Measurements from ENCODE around the gene C4orf50. TPM values are rescaled to one million over a fixed set of nuclear protein-coding genes. Genes with fewer than 3 reads are reported as not detected.

The C4orf50 gene
- polyA plus RNA-seq, 1 donor from 2014 or later, result 1.6 TPM

- TF ChIP-seq REST (IDR thresholded peaks at IDR 0.05; ENCODE audit: borderline replicate concordance) (no peak), EP300 (conservative IDR thresholded peaks at IDR 0.05; ENCODE audit: poor library complexity, severe bottlenecking) (no peak), EZH2 (IDR thresholded peaks at IDR 0.05; ENCODE audit: borderline replicate concordance, insufficient read depth, low read length, poor library complexity, severe bottlenecking) (no peak), MXI1 (conservative IDR thresholded peaks at IDR 0.05; ENCODE audit: poor library complexity, severe bottlenecking) (no peak), CTCF (IDR thresholded peaks at IDR 0.05; ENCODE audit: poor library complexity, severe bottlenecking) (no peak)
Observed at GRCh38 chr4:6047130-6047673, 29.0 kb upstream of the C4orf50 start.

DNA sequence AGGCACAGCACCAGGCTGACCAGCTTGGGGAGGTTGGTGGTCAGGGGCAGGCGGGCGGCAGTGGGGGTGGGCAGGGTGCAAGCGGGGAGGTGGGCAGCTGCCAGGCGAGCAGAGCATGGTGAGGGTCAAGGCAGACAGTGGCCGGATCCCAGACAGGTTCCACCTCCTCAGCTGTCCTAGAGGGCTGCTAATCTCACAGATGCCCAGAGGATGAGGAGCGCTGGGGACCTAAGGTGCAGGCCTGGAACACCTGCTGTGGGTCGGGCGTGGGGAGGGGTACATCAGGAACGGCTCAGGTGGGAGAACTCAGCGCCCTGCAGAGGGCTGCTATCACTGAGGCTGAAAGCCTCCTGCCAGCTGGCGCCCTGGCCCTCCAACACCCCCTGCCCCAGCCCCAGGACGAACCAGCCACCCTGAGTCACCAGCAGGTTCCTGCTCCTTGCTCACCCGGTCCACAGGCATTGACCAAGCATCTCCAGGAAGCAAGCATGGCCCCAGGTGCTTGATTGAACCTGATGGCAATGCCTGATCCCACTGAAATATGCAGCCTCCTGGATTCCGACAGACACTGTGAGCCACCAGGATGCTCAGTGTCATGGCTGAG, 28.4 kb upstream of the C4orf50 start:
- H3K27me3 ChIP-seq (ENCODE audit: insufficient read depth, low read depth, low read length), result no peaks in the 10 kb centered on the region
- no peak overlapping the region for H3K4me2 ChIP-seq (ENCODE audit: low read length)
- no peaks in the 10 kb centered on the region for H3F3A ChIP-seq (ENCODE audit: insufficient read depth, low read length, poor library complexity, severe bottlenecking)
- no peaks in the 10 kb centered on the region for H3K79me2 ChIP-seq (replicated peaks; ENCODE audit: insufficient read depth, low read length)
- H4K20me1 ChIP-seq (ENCODE audit: insufficient read depth), result no peaks in the 10 kb centered on the region
- H3K9me2 ChIP-seq (ENCODE audit: insufficient read depth, low read length), result no peaks in the 10 kb centered on the region
- no peak overlapping the region for H2AFZ ChIP-seq (ENCODE audit: low read depth, low read length)
- no peak overlapping the region for H3K9ac ChIP-seq (ENCODE audit: low read length)
- H3K4me3 ChIP-seq (ENCODE audit: low read length), result no peak overlapping the region
- H3K9me3 ChIP-seq (ENCODE audit: low read length), result no peaks in the 10 kb centered on the region
- TF ChIP-seq SMC3 (conservative IDR thresholded peaks at IDR 0.05; ENCODE audit: poor library complexity) (no peak), REST (IDR thresholded peaks at IDR 0.05; ENCODE audit: borderline replicate concordance) (no peak), EZH2 (IDR thresholded peaks at IDR 0.05; ENCODE audit: borderline replicate concordance, insufficient read depth, low read length, poor library complexity, severe bottlenecking) (no peak), RAD21 (conservative IDR thresholded peaks at IDR 0.05) (no peak), POLR2AphosphoS5 (IDR thresholded peaks at IDR 0.05) (no peak), MXI1 (conservative IDR thresholded peaks at IDR 0.05; ENCODE audit: poor library complexity, severe bottlenecking) (no peak), EP300 (conservative IDR thresholded peaks at IDR 0.05; ENCODE audit: poor library complexity, severe bottlenecking) (no peak)
- no peak overlapping the region for H3K27ac ChIP-seq (ENCODE audit: low read length)
- no peaks in the 10 kb centered on the region for H3K36me3 ChIP-seq (ENCODE audit: insufficient read depth, low read length)

More at GRCh38 chr4:6047130-6047673, 29.0 kb upstream of the C4orf50 start:
- H3K79me2 ChIP-seq (replicated peaks; ENCODE audit: insufficient read depth, low read length), result no peaks in the 10 kb centered on the region
- H2AFZ ChIP-seq (ENCODE audit: low read depth, low read length), result no peak overlapping the region
- no peaks in the 10 kb centered on the region for H3K27me3 ChIP-seq (ENCODE audit: insufficient read depth, low read depth, low read length)
- H3K4me3 ChIP-seq (ENCODE audit: low read length), result no peak overlapping the region
- no peaks in the 10 kb centered on the region for H4K20me1 ChIP-seq (ENCODE audit: insufficient read depth)
- no peaks in the 10 kb centered on the region for H3K36me3 ChIP-seq (ENCODE audit: insufficient read depth, low read length)
- H3K9me3 ChIP-seq (ENCODE audit: low read length), result no peaks in the 10 kb centered on the region
- H3K9ac ChIP-seq (ENCODE audit: low read length), result no peak overlapping the region
- H3F3A ChIP-seq (ENCODE audit: insufficient read depth, low read length, poor library complexity, severe bottlenecking), result no peaks in the 10 kb centered on the region
- H3K27ac ChIP-seq (ENCODE audit: low read length), result no peak overlapping the region
- H3K4me2 ChIP-seq (ENCODE audit: low read length), result no peak overlapping the region
- H3K9me2 ChIP-seq (ENCODE audit: insufficient read depth, low read length), result no peaks in the 10 kb centered on the region
